Stimulated activated naive CD8-positive, alpha-beta T cell treated with anti-CD3 and anti-CD28 coated beads, Interleukin-15, Interleukin-2, amounts not matched to agents 100 ng/mL and 50 ng/mL, for 24 hours (primary cell): ENCODE data around the gene KIF20B.
"Not testable (repeated sequence)": the region's sequence is repeated elsewhere in the genome, so short reads cannot be mapped to it uniquely, and the experiment has no call there.

Experiments used
- H3K27ac Mint-ChIP-seq: one replicate; pipeline ENCODE4 v1.8.0; 2021; ENCODE audit warnings: mild to moderate bottlenecking, mixed read lengths
- H3K27me3 Mint-ChIP-seq: one replicate; pipeline ENCODE4 v1.8.0; 2021; ENCODE audit warnings: mixed read lengths
- H3K36me3 Mint-ChIP-seq: one replicate; pipeline ENCODE4 v1.8.0; 2021; ENCODE audit warnings: low read depth, mixed read lengths
- H3K4me1 Mint-ChIP-seq: one replicate; pipeline ENCODE4 v1.8.0; 2021; ENCODE audit warnings: low read depth, mixed read lengths
- H3K4me3 Mint-ChIP-seq: one replicate; pipeline ENCODE4 v1.8.0; 2021; ENCODE audit warnings: mild to moderate bottlenecking, mixed read lengths
- H3K9me3 Mint-ChIP-seq: one replicate; pipeline ENCODE4 v1.8.0; 2021; ENCODE audit warnings: mixed read lengths

KIF20B gene

DNA sequence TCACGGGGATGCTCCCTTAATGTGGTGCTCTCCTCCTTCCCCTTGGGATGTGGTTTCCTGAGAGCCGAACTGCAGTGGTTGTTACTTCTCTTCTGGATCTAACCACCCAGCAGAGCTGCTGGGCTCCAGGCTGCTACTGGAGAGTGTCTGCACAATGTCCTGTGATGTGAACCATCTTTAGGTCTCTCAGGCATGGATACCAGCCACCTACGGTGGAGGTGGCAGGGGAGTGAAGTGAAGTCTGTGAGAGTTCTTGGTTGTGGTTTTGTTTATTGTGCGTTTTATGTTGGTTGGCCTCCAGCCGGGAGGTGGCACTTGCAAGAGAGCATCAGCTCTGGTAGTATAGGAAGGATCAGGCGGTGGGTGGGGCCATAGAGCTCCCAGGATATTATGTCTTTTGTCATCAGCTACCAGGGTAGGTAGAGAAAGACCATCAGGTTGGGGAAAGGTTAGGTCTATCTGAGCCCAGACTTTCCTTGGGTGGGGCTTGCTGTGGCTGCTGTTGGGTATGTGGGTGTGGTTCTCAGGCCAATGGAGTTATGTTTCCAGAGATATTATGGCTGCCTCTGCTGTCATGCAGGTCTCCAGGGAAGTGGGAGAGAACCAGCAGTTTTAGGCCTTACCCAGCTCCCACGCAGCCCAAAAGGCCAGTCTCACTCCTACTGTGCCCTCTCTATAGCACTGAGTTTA is 87.9 kb downstream of the KIF20B start:
- no peaks in the 10 kb centered on the region for H3K4me1 Mint-ChIP-seq
- H3K9me3 Mint-ChIP-seq = no peaks in the 10 kb centered on the region
- no peak overlapping the region for H3K27ac Mint-ChIP-seq

DNA sequence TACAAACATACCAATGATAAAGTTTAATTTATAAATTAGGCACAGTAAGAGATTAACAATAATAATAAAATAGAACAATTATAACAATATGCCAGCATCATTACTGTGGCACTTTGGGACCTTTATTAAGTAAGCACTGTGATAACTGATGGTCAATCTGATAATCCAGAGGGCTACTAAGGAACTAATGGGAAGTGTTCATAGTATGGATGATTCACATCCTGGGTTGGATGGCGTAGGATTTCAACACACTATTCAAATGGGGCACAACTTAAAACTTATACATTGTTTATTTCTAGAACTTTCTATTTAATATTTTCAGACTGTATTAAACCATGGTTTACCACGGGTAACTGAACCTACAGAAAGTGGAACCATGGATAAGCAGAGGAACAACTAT is 90.8 kb downstream of the KIF20B start:
- Mint-ChIP-seq H3K4me1 (no peaks in the 10 kb centered on the region), H3K27ac (no peak overlapping the region), H3K4me3 (no peak overlapping the region)

More for the DNA sequence above, 87.9 kb downstream of the KIF20B start:
- peaks cover 13% of the 10 kb centered on the region for H3K27me3 Mint-ChIP-seq
- H3K4me3 Mint-ChIP-seq = no peak overlapping the region
- H3K36me3 Mint-ChIP-seq = peaks cover 6% of the 10 kb centered on the region

DNA sequence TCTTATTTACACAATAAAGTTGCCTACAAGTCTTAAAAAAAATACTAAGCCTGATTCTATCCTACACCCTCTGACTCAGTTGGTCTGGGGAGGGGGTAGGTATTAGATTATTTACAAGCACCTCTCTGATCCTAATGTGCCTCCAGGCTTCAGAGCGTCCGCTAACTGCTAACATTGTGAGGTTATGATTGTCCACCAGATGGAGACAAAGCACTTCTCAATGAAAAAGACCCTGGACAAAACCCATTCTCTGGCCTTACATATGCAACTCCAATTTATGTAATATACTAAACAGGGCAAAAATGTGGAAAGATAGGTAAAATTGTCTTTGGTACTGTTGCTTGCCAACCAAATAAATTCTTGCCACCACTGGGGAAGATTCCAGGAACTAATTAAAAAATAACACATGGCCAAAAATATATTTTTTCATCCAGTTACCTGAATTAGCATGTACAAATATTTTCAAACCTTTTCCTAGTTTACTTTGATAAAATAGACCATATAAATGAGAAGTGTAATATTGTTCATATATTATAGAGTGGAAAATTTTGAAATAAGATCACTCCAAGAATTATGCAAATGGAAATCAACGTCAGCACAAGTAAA is 92.4 kb downstream of the KIF20B start:
- peaks cover 12% of the 10 kb centered on the region for H3K27me3 Mint-ChIP-seq
- H3K4me3 Mint-ChIP-seq = no peak overlapping the region
- no peak overlapping the region for H3K27ac Mint-ChIP-seq
- no peaks in the 10 kb centered on the region for H3K9me3 Mint-ChIP-seq
- H3K36me3 Mint-ChIP-seq = no peaks in the 10 kb centered on the region
- H3K4me1 Mint-ChIP-seq = no peaks in the 10 kb centered on the region

More for the DNA sequence above, 90.8 kb downstream of the KIF20B start:
- H3K36me3 Mint-ChIP-seq = no peaks in the 10 kb centered on the region
- no peaks in the 10 kb centered on the region for H3K9me3 Mint-ChIP-seq
- H3K27me3 Mint-ChIP-seq = peaks cover 13% of the 10 kb centered on the region

DNA sequence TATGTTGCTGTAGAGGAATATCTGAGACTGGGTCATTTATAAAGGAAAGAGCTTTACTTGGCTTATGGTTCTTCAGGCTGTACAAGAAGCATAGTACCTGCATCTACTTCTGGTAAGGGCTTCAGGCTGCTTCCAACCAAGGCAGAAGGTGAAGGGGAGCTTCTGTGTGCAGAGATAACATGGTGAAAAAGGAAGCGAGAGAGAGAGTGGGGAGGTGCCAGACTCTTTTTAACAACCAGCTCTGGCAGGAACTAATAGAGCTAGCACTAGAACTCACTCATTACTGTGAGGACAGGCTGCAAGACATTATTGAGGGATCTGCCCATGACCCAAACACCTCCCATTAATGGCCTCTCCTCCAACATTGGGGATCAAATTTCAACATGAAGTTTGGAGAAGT is 94.5 kb downstream of the KIF20B start:
- no peak overlapping the region for H3K4me3 Mint-ChIP-seq
- H3K4me1 Mint-ChIP-seq = no peaks in the 10 kb centered on the region
- no peaks in the 10 kb centered on the region for H3K36me3 Mint-ChIP-seq
- H3K27me3 Mint-ChIP-seq = peaks cover 11% of the 10 kb centered on the region
- no peaks in the 10 kb centered on the region for H3K9me3 Mint-ChIP-seq
- H3K27ac Mint-ChIP-seq = no peak overlapping the region

DNA sequence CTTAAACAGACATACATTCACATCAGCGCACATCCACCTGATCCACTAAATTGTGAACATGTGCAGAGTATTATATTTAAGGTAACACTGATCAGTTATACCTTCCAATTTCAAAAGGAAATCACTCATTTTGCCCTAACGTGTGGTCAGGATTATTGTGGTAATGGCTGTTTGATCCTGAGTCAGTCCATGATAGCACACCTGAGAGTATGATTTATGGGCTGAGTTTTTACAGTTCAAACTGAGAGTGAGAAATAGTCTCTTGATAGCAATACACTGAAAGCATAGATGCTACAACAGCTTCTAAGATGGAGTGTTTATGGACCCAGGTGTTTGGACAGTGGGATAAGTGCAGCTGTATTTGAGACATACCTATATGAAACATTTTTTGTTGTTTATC is 96.7 kb downstream of the KIF20B start:
- Mint-ChIP-seq H3K9me3 (no peaks in the 10 kb centered on the region), H3K27me3 (peaks cover 19% of the 10 kb centered on the region), H3K27ac (no peak overlapping the region), H3K36me3 (no peaks in the 10 kb centered on the region), H3K4me1 (no peaks in the 10 kb centered on the region), H3K4me3 (no peak overlapping the region)

DNA sequence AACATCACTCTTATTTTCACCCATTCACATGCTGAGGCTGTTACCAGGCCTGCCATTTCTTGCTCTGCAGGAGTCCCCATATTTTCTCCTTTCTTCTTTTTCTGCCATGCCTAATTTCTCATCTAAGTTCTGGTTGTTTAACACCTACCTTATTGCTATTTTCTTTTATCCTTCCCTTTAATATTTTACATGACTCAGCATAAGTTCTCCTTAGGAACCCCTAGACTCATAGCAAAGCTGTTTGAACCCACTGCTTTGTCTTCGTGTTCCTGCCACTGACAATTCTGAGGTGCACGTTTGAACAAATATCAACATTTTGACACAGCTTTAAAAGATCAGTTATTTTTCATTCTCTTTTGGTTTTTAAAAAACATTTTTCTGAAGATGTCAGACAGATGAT is 98.2 kb downstream of the KIF20B start:
- Mint-ChIP-seq H3K27ac (no peak overlapping the region), H3K27me3 (peaks cover 26% of the 10 kb centered on the region), H3K36me3 (no peaks in the 10 kb centered on the region), H3K4me3 (no peak overlapping the region), H3K9me3 (no peaks in the 10 kb centered on the region), H3K4me1 (no peaks in the 10 kb centered on the region)

DNA sequence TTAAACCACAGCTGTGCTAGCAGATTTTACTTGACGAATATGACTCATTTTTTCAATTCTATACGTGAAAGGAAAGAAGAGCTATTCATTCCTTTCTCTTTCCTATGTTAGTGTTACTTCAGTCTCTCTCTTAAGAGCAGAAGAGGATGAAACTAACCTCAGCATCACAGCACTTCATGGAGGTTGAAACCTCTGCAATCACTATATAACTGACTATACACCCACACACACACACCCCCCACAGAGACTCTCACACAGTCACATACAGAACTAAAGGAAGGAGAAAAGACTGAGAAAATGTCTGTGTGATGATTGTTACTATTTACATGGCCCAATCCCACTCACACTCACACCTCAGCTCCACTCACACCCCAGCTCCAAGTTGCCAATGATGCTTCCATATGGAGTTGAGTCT is 104.2 kb downstream of the KIF20B start:
- Mint-ChIP-seq H3K27ac (peak overlapping the region; percentile 9), H3K9me3 (no peaks in the 10 kb centered on the region), H3K4me1 (peaks cover 19% of the 10 kb centered on the region), H3K27me3 (peaks cover 31% of the 10 kb centered on the region), H3K36me3 (no peaks in the 10 kb centered on the region), H3K4me3 (no peak overlapping the region)

DNA sequence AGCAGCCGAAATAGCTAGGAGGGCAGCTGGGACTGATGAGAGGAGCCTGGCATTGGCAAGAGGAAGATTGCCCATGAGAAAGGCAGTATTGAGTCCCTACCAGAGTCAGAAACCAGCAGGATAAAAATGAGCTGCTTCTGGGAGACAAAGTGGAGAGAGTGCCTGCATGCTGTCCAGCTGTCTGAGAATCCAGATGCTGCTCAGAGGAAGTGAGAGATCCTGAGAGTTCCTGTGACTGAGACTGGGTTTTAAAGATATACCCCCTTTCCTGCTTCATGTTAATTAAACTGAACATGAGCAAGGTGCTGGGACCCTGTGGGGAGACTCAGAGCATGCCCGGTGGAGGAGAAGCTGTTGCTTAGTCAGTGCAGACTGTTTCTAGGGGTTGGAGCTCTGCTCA is 107.5 kb downstream of the KIF20B start:
- Mint-ChIP-seq H3K9me3 (no peaks in the 10 kb centered on the region), H3K27me3 (peaks cover 18% of the 10 kb centered on the region), H3K27ac (no peak overlapping the region), H3K4me1 (peaks cover 19% of the 10 kb centered on the region), H3K36me3 (no peaks in the 10 kb centered on the region), H3K4me3 (no peak overlapping the region)

DNA sequence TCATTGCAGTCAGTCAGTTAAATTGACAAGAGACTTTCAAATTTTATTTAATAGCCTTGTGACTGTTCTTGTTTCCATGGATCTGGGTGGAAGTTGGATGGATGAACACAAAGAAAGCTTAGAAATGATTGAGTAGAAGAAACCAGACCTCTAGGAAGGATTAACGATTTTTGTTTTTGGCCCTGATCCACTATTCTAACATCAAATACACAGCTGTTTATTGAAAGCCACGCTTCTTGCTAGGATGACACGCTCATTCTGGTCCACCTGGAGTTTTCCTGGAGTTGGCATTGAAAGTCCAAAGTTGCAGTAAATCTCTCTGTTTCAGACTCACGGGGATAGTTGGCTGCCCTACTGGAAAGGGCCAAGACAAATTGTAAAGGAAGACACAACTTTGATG is 108.4 kb downstream of the KIF20B start:
- H3K36me3 Mint-ChIP-seq = no peaks in the 10 kb centered on the region
- peaks cover 20% of the 10 kb centered on the region for H3K27me3 Mint-ChIP-seq
- H3K27ac Mint-ChIP-seq = no peak overlapping the region
- no peaks in the 10 kb centered on the region for H3K9me3 Mint-ChIP-seq
- no peak overlapping the region for H3K4me3 Mint-ChIP-seq
- peaks cover 19% of the 10 kb centered on the region for H3K4me1 Mint-ChIP-seq

DNA sequence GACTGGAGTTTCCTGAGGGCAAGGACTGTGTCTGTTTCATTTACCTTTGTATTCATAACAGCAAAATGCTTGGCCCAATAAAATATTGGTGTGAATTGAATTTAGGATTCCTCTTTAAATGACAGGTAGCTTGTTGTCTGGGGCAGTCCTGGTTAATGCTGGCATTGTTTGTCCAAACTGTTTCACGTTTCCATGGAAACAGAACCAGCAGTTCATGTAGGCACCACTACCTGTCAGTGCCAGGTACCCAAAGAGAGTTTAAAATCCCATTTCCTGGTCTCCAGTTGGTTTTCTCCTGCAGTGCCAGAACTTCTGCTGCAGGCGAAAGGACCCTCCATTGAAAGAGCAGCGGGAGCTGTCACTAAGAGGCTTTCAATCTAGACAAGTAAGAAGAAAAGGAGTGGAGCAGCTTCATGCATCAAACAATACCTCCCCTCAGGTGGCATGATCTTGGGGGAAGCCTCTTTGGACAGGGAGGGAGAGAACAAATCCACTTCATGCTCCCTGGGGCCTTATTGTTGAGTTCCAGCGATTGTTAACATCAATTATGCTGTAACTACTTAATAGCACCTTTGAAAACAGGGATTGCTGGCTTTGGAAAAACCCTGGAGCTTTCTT is 109.6 kb downstream of the KIF20B start:
- Mint-ChIP-seq H3K27me3 (peaks cover 28% of the 10 kb centered on the region), H3K36me3 (no peaks in the 10 kb centered on the region), H3K4me1 (peaks cover 9% of the 10 kb centered on the region), H3K27ac (no peak overlapping the region), H3K9me3 (no peaks in the 10 kb centered on the region), H3K4me3 (no peak overlapping the region)

DNA sequence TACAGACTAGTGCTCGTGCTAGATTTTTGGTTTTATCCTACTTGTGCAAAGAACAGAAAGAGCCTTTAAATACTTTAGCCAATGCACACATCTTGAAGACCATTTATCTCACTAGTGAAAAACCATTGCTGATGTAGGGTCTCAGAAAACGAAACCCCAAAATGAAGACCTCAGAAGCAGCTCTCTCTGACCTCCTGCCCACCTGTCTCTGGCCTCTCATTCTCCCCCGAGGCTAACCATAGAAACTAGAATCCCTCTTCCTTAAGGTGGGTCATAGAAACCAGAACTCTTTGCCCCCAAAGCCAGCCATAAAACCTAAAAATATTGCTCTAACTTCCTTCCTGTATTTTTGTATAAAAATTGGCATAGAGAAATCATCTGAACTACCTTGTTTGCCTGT is 112.2 kb downstream of the KIF20B start:
- no peaks in the 10 kb centered on the region for H3K36me3 Mint-ChIP-seq
- H3K4me1 Mint-ChIP-seq = no peaks in the 10 kb centered on the region
- no peak overlapping the region for H3K27ac Mint-ChIP-seq
- H3K9me3 Mint-ChIP-seq = no peaks in the 10 kb centered on the region
- H3K4me3 Mint-ChIP-seq = no peak overlapping the region
- H3K27me3 Mint-ChIP-seq = peaks cover 29% of the 10 kb centered on the region

DNA sequence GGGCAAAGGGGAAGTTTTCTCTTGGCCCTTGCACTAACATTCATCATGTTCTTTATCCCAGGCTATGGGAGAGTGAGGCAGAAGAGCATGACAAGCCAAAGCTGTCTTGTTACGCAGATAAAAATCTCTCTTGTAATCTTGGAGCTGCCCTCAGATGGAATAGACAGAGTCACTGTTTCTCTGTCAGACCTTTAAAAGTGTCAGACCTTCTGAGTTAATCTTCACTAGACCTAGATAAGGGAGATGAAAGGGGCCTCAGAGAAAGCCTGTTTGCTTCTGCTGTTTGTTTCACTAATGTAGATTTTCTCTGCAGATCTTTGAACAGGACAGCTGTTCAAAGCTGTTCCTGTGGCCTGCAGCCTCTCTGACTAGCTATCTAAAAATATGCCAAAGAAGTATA is 112.9 kb downstream of the KIF20B start:
- Mint-ChIP-seq H3K27ac (no peak overlapping the region), H3K4me3 (no peak overlapping the region), H3K27me3 (peaks cover 29% of the 10 kb centered on the region), H3K4me1 (no peaks in the 10 kb centered on the region), H3K9me3 (peaks cover 1% of the 10 kb centered on the region), H3K36me3 (peaks cover 2% of the 10 kb centered on the region)

DNA sequence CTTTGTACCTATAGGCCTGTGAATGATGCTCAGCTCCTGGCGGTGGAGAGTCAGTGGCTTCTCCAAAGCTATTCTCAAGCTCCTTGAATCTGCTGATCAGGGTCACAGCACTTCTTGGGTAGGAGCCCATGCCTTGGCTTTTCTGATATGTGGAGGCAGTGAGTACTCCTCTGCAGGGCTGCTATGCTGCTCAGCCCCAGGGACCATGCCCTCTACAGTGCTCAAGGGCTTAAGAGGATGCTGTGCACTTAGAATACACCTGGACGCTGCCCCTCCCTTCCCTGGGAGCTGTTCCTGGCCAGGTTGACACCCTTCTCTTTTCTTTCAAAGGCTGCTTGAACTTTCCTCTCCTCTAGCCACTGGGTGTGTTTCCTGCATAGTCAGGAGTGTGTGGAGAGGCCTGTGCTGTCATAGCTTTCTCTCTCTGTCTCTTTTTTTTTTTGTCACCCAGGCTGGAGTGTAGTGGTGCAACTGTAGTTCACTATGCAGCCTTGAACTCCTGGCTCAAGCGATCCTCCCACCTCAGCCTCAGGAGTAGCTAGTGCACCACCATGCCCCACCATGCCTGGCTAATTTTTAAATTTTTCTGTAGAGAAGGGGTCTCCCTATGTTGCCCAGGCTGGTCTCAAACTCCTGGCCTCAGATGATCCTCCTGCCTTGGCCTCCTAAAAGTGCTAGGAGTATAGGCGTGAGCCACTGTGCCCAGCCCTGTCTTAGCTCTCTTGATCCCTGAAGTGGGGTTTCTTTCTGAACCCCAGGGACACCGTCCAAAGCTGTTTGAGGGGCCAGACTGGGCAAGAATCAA is 113.9 kb downstream of the KIF20B start:
- H3K36me3 Mint-ChIP-seq = peaks cover 5% of the 10 kb centered on the region
- no peaks in the 10 kb centered on the region for H3K4me1 Mint-ChIP-seq
- H3K4me3 Mint-ChIP-seq = no peak overlapping the region
- peaks cover 32% of the 10 kb centered on the region for H3K27me3 Mint-ChIP-seq
- peaks cover 4% of the 10 kb centered on the region for H3K9me3 Mint-ChIP-seq
- H3K27ac Mint-ChIP-seq = no peak overlapping the region

DNA sequence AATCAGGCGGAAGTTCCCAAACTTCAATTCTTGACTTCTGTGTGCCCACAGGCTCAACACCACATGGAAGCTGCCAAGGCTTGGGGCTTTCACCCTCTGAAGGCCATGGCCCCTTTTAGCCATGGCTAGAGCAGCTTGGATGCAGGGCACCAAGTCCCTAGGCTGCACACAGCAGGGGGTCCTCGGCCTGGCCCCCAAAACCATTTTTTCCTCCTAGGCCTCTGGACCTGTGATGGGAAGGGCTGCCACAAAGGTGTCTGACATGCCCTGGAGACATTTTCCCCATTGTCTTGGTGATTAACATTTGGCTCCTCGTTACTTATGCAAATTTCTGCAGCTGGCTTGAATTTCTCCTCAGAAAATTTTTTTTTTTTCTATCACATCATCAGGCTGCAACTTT is 117.6 kb downstream of the KIF20B start:
- not testable (repeated sequence) for H3K36me3 Mint-ChIP-seq, H3K27ac Mint-ChIP-seq, H3K9me3 Mint-ChIP-seq, H3K4me1 Mint-ChIP-seq, H3K4me3 Mint-ChIP-seq
- H3K27me3 Mint-ChIP-seq = peaks cover 29% of the 10 kb centered on the region
